HCT116 (cell line): ENCODE measurements around the gene CHAMP1.

Experiments used
- EZH2 ChIP-seq: fragments of 200-600 bp; sonication (generic); IDR thresholded peaks from 2 replicates; pipeline ENCODE4 v1.6.1; 2017; ENCODE audit warnings: antibody characterized with exemption, mixed run types
- FOSL1 ChIP-seq: IDR thresholded peaks from 2 replicates; pipeline ENCODE4 v1.6.1; 2012; ENCODE audit warnings: low read depth
- POLR2A ChIP-seq: IDR thresholded peaks from 2 replicates; pipeline ENCODE4 v1.7.0; 2011; ENCODE audit warnings: borderline replicate concordance; ENCODE audit not compliant: insufficient read depth, insufficient read length; ENCODE audit errors: extremely low read depth
- POLR2AphosphoS5 ChIP-seq: IDR thresholded peaks from 2 replicates; pipeline ENCODE4 v1.6.1; 2011; ENCODE audit warnings: mild to moderate bottlenecking, low read depth, low read length, moderate library complexity
- SP1 ChIP-seq: IDR thresholded peaks from 2 replicates; pipeline ENCODE4 v1.6.1; 2012; ENCODE audit warnings: low read depth
- TCF7L2 ChIP-seq: IDR thresholded peaks from 2 replicates; pipeline ENCODE4 v1.7.0; 2011; ENCODE audit warnings: borderline replicate concordance, inconsistent platforms; ENCODE audit not compliant: insufficient read depth, insufficient read length; ENCODE audit errors: extremely low read depth
- TF ChIP-seq, protein P1 (sequence below), 3 experiments: fragments of 200-600 bp in 1 of 3; sonication (generic) in 1 of 3; IDR thresholded peaks in 2 of 3; conservative IDR thresholded peaks in 1 of 3; 2 replicates each; pipeline ENCODE4 v1.5.1; 2012 to 2017; ENCODE audit warnings: low read depth in 2 of 3, low read length in 2 of 3, antibody characterized with exemption in 1 of 3, borderline replicate concordance in 1 of 3, control low read depth in 1 of 3, mild to moderate bottlenecking in 1 of 3, mixed read lengths in 1 of 3, mixed run types in 1 of 3, moderate library complexity in 1 of 3; ENCODE audit not compliant: insufficient read depth in 1 of 3
- TF ChIP-seq, protein P2 (sequence below): IDR thresholded peaks from 2 replicates; pipeline ENCODE4 v1.6.1; 2012; ENCODE audit warnings: low read depth
- TF ChIP-seq, protein P3 (sequence below): IDR thresholded peaks from 2 replicates; pipeline ENCODE4 v1.6.1; 2011; ENCODE audit warnings: mild to moderate bottlenecking, low read length, moderate library complexity; ENCODE audit not compliant: insufficient replicate concordance; ENCODE audit errors: extremely low read depth

DNA sequence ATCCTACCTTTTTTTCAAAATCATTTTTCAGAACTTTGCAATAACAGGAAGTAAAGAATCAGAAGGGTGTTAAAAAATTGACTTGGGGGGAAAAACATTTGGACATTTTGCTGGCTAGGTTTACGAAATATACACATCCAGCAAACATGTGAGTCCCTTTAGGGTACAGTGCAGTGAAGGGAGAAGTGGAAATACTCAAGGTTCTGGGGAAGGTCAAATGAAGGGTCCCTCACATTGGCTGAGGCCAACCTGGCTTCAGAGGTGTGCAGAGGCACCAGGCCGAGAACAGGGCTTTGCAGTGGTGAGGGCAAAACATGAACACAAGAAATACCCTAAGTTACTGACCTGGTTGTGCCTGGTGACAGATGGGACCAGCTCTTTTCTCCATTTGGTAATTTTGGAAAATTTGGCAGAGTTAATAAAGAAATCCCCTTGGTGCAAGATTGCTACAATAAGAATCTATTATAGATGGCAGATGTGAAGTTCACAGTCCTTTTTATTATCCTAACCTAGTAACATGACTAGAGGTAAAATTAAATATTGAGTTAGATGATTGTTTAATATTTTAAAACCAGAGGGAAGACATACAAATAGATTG lies 34.4 kb upstream of the CHAMP1 start:
- TF ChIP-seq, protein P1, sequence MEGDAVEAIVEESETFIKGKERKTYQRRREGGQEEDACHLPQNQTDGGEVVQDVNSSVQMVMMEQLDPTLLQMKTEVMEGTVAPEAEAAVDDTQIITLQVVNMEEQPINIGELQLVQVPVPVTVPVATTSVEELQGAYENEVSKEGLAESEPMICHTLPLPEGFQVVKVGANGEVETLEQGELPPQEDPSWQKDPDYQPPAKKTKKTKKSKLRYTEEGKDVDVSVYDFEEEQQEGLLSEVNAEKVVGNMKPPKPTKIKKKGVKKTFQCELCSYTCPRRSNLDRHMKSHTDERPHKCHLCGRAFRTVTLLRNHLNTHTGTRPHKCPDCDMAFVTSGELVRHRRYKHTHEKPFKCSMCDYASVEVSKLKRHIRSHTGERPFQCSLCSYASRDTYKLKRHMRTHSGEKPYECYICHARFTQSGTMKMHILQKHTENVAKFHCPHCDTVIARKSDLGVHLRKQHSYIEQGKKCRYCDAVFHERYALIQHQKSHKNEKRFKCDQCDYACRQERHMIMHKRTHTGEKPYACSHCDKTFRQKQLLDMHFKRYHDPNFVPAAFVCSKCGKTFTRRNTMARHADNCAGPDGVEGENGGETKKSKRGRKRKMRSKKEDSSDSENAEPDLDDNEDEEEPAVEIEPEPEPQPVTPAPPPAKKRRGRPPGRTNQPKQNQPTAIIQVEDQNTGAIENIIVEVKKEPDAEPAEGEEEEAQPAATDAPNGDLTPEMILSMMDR (IDR thresholded peaks at IDR 0.05 in 2 of 3, conservative IDR thresholded peaks at IDR 0.05 in 1 of 3; ENCODE audit: borderline replicate concordance in 1 of 3, insufficient read depth in 1 of 3, low read depth in 2 of 3, low read length in 2 of 3) = no peak
- TF ChIP-seq POLR2AphosphoS5 (no peak), FOSL1 (no peak), TCF7L2 (no peak), EZH2 (no peak), POLR2A (no peak), SP1 (no peak)
- TF ChIP-seq, protein P2, sequence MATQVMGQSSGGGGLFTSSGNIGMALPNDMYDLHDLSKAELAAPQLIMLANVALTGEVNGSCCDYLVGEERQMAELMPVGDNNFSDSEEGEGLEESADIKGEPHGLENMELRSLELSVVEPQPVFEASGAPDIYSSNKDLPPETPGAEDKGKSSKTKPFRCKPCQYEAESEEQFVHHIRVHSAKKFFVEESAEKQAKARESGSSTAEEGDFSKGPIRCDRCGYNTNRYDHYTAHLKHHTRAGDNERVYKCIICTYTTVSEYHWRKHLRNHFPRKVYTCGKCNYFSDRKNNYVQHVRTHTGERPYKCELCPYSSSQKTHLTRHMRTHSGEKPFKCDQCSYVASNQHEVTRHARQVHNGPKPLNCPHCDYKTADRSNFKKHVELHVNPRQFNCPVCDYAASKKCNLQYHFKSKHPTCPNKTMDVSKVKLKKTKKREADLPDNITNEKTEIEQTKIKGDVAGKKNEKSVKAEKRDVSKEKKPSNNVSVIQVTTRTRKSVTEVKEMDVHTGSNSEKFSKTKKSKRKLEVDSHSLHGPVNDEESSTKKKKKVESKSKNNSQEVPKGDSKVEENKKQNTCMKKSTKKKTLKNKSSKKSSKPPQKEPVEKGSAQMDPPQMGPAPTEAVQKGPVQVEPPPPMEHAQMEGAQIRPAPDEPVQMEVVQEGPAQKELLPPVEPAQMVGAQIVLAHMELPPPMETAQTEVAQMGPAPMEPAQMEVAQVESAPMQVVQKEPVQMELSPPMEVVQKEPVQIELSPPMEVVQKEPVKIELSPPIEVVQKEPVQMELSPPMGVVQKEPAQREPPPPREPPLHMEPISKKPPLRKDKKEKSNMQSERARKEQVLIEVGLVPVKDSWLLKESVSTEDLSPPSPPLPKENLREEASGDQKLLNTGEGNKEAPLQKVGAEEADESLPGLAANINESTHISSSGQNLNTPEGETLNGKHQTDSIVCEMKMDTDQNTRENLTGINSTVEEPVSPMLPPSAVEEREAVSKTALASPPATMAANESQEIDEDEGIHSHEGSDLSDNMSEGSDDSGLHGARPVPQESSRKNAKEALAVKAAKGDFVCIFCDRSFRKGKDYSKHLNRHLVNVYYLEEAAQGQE = no peak
- TF ChIP-seq, protein P3, sequence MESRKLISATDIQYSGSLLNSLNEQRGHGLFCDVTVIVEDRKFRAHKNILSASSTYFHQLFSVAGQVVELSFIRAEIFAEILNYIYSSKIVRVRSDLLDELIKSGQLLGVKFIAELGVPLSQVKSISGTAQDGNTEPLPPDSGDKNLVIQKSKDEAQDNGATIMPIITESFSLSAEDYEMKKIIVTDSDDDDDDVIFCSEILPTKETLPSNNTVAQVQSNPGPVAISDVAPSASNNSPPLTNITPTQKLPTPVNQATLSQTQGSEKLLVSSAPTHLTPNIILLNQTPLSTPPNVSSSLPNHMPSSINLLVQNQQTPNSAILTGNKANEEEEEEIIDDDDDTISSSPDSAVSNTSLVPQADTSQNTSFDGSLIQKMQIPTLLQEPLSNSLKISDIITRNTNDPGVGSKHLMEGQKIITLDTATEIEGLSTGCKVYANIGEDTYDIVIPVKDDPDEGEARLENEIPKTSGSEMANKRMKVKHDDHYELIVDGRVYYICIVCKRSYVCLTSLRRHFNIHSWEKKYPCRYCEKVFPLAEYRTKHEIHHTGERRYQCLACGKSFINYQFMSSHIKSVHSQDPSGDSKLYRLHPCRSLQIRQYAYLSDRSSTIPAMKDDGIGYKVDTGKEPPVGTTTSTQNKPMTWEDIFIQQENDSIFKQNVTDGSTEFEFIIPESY = no peak
